NCI-H2029 treated with DMSO at 0.1 percent for 48 hours (cell line): ENCODE results near the gene RPS29.
A peak's percentile ranks its signal among the peaks of the same experiment; 100 is the strongest.
"Not testable (repeated sequence)": the region's sequence is repeated elsewhere in the genome, so short reads cannot be mapped to it uniquely, and the experiment has no call there.

ENCODE experiments used
- DNase-seq: peaks from one replicate; lab custom pipeline; 2025; lab: John Stamatoyannopoulos, UW

Gene RPS29

GRCh38 chr14:49598189-49598484, 12.0 kb upstream of the RPS29 start:
- DNase-seq: no peak

GRCh38 chr14:49594347-49595091, 8.3 kb upstream of the RPS29 start:
- DNase-seq: no peak

GRCh38 chr14:49593016-49593415, 6.8 kb upstream of the RPS29 start:
- no peak for DNase-seq

GRCh38 chr14:49589387-49589786, 3.2 kb upstream of the RPS29 start:
- no peak for DNase-seq

- DNase-seq: peak; percentile 81
These were observed 687 bp upstream of the RPS29 start for GRCh38 chr14:49586673-49587460.

- DNase-seq: not testable (repeated sequence)
These were observed 1.1 kb downstream of the RPS29 start for GRCh38 chr14:49584981-49585640.

GRCh38 chr14:49584058-49584457, 2.1 kb downstream of the RPS29 start:
- DNase-seq: no peak

GRCh38 chr14:49583629-49584028, 2.6 kb downstream of the RPS29 start:
- no peak for DNase-seq

- DNase-seq: no peak
These were observed 3.8 kb downstream of the RPS29 start for GRCh38 chr14:49582113-49582977.

- no peak for DNase-seq
These were observed 4.7 kb downstream of the RPS29 start for GRCh38 chr14:49581209-49582112.

- no peak for DNase-seq
These were observed 6.3 kb downstream of the RPS29 start for GRCh38 chr14:49579841-49580240.

GRCh38 chr14:49578141-49578540, 8.0 kb downstream of the RPS29 start:
- no peak for DNase-seq

- no peak for DNase-seq
These were observed 12.1 kb downstream of the RPS29 start for GRCh38 chr14:49574038-49574437.

GRCh38 chr14:49569281-49569680, 16.9 kb downstream of the RPS29 start:
- DNase-seq: no peak

GRCh38 chr14:49566714-49567113, 19.5 kb downstream of the RPS29 start:
- no peak for DNase-seq

GRCh38 chr14:49559979-49560768, 26.0 kb downstream of the RPS29 start:
- DNase-seq: no peak

GRCh38 chr14:49553892-49554291, 32.3 kb downstream of the RPS29 start:
- DNase-seq: peak; percentile 55

- no peak for DNase-seq
These were observed 33.1 kb downstream of the RPS29 start for GRCh38 chr14:49553106-49553505.

- DNase-seq: no peak
These were observed 34.6 kb downstream of the RPS29 start for GRCh38 chr14:49551569-49551968.
